ENCODE measurements around the gene IRF3.
A peak's percentile ranks its signal among the peaks of the same experiment; 100 is the strongest.

The IRF3 gene

DNA sequence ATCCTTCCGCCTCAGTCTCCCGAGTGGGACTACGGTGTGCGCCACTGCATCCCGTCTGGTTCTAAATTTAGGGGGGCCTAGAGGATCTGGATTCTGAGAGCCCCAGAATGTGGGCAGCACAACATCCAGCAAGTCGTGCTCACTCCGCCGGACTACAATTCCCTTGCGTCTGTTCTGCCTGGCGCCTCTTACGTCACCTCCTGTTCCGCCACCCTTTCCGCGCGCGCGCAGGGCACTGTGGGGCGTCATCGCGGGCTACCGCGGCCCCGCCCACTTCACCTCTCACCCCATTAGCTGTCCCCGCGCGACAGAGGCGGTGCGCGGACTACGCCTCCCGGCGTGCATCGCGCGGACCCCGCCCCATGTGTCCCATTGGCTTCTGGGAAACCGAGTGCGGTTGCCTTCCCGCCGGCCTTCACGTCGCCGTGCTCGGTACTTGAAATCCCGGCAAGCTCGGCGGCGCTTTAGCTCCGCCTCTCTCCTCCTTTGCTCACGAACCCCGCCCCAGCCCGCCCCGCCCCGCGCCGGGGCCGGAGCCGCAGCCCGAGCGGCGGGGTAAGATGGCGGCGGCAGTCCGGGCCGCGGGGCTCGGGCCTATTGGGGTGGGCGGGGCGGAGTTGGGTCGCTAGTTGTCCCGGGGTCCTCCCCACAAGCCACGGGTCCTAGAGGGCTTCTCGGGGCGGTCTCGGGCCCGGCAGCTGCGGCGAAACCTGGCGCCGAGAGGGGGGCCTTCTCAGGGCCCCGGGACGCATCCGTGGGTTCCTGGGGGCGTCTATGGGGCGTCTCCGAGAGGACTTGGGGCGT is 23.8 kb downstream of the IRF3 start, which contains the start of gene SCAF1:
TSS of gene SCAF1 (plus strand) at position 522 of the 804 bp plus-strand sequence. CDS start 2,818 bp downstream, outside the sequence.
- TF ChIP-seq TAF1 (IDR thresholded peaks at IDR 0.05; ENCODE audit: borderline replicate concordance, insufficient read depth, low read length), result peak; percentile 60; the same call in 1 of the 2 replicates
- TF ChIP-seq, protein P1, sequence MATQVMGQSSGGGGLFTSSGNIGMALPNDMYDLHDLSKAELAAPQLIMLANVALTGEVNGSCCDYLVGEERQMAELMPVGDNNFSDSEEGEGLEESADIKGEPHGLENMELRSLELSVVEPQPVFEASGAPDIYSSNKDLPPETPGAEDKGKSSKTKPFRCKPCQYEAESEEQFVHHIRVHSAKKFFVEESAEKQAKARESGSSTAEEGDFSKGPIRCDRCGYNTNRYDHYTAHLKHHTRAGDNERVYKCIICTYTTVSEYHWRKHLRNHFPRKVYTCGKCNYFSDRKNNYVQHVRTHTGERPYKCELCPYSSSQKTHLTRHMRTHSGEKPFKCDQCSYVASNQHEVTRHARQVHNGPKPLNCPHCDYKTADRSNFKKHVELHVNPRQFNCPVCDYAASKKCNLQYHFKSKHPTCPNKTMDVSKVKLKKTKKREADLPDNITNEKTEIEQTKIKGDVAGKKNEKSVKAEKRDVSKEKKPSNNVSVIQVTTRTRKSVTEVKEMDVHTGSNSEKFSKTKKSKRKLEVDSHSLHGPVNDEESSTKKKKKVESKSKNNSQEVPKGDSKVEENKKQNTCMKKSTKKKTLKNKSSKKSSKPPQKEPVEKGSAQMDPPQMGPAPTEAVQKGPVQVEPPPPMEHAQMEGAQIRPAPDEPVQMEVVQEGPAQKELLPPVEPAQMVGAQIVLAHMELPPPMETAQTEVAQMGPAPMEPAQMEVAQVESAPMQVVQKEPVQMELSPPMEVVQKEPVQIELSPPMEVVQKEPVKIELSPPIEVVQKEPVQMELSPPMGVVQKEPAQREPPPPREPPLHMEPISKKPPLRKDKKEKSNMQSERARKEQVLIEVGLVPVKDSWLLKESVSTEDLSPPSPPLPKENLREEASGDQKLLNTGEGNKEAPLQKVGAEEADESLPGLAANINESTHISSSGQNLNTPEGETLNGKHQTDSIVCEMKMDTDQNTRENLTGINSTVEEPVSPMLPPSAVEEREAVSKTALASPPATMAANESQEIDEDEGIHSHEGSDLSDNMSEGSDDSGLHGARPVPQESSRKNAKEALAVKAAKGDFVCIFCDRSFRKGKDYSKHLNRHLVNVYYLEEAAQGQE (IDR thresholded peaks at IDR 0.05; ENCODE audit: insufficient read depth in 1 of 2, low read depth in 2 of 2, low read length in 2 of 2), result no peak
- no peak for TF ChIP-seq SIN3A (IDR thresholded peaks at IDR 0.05; ENCODE audit: borderline replicate concordance, insufficient read depth, low read length)
- peak; percentile 98 for TF ChIP-seq FOXP2 (optimal IDR thresholded peaks at IDR 0.05; ENCODE audit: borderline replicate concordance, extremely low read depth, extremely low read length, insufficient read depth)
- TF ChIP-seq POLR2AphosphoS5 (IDR thresholded peaks at IDR 0.05; ENCODE audit: low read depth, low read length), result no peak; the same call in 1 of the 2 replicates

DNA sequence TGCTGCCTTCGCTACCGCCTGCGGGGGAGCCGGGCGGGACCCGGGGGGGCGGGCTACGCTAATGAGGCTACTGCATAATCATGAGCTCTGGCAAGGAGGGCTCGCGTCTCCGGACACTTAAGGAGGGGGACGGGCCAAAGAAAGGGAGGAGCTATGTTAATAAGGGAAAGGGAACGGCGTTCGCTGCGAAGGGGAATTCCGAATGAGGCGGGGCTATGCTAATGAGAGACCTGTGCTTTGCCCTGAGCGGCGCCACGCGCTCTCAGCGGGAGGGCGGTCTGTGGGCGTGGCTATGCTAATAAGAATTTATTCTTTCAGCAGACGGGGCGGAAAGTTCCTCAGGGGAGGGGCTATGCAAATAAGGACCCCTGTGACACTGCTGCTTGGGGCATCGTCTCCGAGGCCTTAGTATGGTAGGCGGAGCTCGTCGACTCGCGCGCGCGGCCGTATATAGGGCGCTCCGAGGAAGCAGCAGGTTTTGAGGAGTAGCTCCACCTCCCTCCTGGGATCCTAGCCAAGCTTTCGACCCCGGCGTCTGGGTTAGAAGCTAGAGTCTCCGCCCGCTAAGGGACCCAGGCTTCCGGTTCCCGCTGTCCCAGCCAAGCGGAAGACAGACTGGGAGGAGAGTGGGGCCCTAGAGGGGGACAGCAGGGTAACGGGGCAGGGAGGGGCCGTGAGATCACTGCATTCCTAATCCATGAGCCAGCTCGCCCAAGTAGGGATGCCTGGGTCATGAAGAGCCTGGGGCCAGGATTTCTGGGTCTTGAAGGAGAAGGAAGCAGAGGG is 25.4 kb downstream of the IRF3 start, which contains the start of gene RRAS:
TSS of gene RRAS (minus strand) at position 31 of the 786 bp plus-strand sequence. CDS start 45 bp downstream, outside the sequence.
- TF ChIP-seq SIN3A (IDR thresholded peaks at IDR 0.05; ENCODE audit: borderline replicate concordance, insufficient read depth, low read length) (peak; percentile 54; the same call in 1 of the 2 replicates), FOXP2 (optimal IDR thresholded peaks at IDR 0.05; ENCODE audit: borderline replicate concordance, extremely low read depth, extremely low read length, insufficient read depth) (peak; percentile 82), TAF1 (IDR thresholded peaks at IDR 0.05; ENCODE audit: borderline replicate concordance, insufficient read depth, low read length) (no peak), POLR2AphosphoS5 (IDR thresholded peaks at IDR 0.05; ENCODE audit: low read depth, low read length) (peak; percentile 38; the same call in 1 of the 2 replicates)
- TF ChIP-seq, protein P1 (IDR thresholded peaks at IDR 0.05; ENCODE audit: insufficient read depth in 1 of 2, low read depth in 2 of 2, low read length in 2 of 2), result no peak

DNA sequence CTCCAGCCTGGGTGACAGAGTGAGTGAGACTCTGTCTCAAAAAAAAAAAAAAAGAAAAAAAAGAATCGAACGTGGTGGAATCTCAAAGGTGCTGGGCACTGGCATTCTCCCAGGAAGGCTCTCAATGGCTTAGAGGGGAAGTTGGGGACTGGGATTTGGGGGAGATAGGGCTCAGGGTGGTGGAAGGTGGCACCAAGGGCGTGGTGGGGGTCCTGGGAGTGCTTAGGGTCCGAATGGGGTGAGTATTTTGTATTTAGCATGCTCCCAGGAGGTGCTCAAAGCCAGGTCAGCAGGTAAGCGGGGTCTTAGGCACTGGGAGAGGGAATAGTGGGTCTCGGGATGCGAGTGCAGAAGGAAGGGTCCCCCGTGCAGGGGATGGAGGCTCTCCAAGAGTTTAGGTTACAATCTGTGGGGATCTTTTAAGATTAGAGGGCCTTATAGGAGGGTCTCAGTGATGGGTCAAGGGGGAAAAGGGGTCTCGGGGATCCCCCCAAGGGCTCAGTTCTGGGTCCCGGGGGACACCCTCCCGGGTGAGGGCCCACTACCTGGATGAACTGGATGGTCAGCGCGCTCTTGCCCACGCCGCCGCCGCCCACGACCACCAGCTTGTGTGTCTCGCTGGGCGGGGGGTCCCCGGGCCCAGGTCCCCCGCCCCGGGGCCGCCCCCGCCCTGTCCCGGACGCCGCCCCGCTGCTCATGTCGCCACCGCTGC is 26.1 kb downstream of the IRF3 start:
- TF ChIP-seq SIN3A (IDR thresholded peaks at IDR 0.05; ENCODE audit: borderline replicate concordance, insufficient read depth, low read length) (no peak), POLR2AphosphoS5 (IDR thresholded peaks at IDR 0.05; ENCODE audit: low read depth, low read length) (no peak), FOXP2 (optimal IDR thresholded peaks at IDR 0.05; ENCODE audit: borderline replicate concordance, extremely low read depth, extremely low read length, insufficient read depth) (no peak), TAF1 (IDR thresholded peaks at IDR 0.05; ENCODE audit: borderline replicate concordance, insufficient read depth, low read length) (no peak; the same call in 1 of the 2 replicates)
- TF ChIP-seq, protein P1 (IDR thresholded peaks at IDR 0.05; ENCODE audit: insufficient read depth in 1 of 2, low read depth in 2 of 2, low read length in 2 of 2), result no peak

DNA sequence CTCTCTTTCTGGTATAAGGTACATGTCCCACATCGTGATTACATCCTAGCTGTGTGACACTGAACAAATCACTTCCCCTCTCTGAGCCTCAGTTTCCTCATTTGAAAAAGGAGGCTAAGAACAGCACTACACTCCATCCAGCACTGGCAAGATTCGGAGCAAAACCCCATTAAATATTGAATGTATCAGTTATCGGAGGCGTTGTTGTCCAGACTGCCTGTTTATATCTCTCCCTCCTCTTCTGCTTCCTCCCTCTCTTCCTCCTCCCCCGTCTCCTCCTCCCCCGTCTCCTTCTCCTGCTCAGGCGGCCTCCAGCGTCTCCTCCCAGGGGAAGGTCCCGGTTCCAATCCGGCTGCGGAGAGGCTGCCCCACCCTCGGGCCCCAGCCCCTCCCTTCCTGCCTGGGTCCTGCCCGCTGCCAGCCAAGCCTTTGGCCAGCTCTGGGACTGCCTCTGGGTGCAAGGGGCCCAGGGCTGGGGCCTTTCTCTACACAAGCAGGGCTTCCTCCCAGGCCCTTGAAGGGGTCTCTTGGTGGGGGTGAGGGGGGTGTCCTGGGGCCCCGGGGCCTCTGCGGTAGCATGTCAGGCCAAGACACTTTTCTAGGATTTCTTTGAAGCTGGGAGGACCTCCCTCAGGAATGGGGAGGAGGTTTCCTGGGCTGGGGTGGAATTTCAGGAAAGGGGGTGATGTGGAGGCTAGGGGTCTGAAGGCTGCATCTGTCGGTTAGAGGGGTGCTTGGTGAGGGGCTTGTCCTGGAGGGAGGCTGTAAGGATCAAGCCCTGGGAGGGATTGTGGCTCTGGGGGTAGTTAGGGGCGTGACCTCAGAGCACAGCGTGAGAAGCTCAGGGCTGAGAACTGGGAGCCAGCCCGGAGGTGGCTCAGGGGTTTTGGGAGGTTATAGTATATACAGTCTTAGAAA is 27.6 kb downstream of the IRF3 start:
- TF ChIP-seq FOXP2 (optimal IDR thresholded peaks at IDR 0.05; ENCODE audit: borderline replicate concordance, extremely low read depth, extremely low read length, insufficient read depth), result peak; percentile 71
- 0 out of 2 replicates have a peak, but pooled peaks have one; percentile 23 for TF ChIP-seq TAF1 (IDR thresholded peaks at IDR 0.05; ENCODE audit: borderline replicate concordance, insufficient read depth, low read length)
- TF ChIP-seq, protein P1 (IDR thresholded peaks at IDR 0.05; ENCODE audit: insufficient read depth in 1 of 2, low read depth in 2 of 2, low read length in 2 of 2), result no peak
